IMR-90 (cell line): ENCODE results near the gene TTC3. TPM values are rescaled to one million over a fixed set of nuclear protein-coding genes. Genes with fewer than 3 reads are reported as not detected.

Source experiments
- ATAC-seq: fragments of 200-7000 bp; cut with Tn5 transposase; 2 replicates; pipeline ENCODE4 v1.9.1; 2020; ENCODE audit warnings: low read depth, mild to moderate bottlenecking, moderate library complexity
- BruUV-seq: library from RNA; stranded (reverse); fragments of 400-500 nt; replicated peaks from 2 replicates; lab custom pipeline; 2021; lab: Mats Ljungman, UMichigan
- CTCF ChIA-PET: fragments of 300-600 bp; formaldehyde crosslinking; extraction: SDS; loops from one replicate; lab custom pipeline; 2021; ENCODE audit warnings: antibody characterized with exemption; lab: Yijun Ruan, JAX
- POLR2A ChIA-PET: fragments of 300-600 bp; sonication (Branson Sonifier 250); formaldehyde crosslinking; loops from one replicate; lab custom pipeline; 2022; ENCODE audit warnings: antibody characterized with exemption; ENCODE audit not compliant: unreplicated experiment; lab: Charles Lee
- DNase-seq: peaks from one replicate; pipeline ENCODE4 v3.0.0; 2013
- H2AFZ ChIP-seq: replicated peaks from 2 replicates; pipeline ENCODE3; 2013; ENCODE audit warnings: low read length, mild to moderate bottlenecking; ENCODE audit not compliant: poor library complexity
- H2AK5ac ChIP-seq: 2 replicates; pipeline ENCODE4 v1.6.1; 2013; ENCODE audit warnings: low read depth, low read length, inconsistent platforms
- H2AK9ac ChIP-seq: replicated peaks from 2 replicates; pipeline ENCODE3; 2013; ENCODE audit warnings: mild to moderate bottlenecking, low read depth, low read length, moderate library complexity; ENCODE audit not compliant: poor library complexity
- H2BK120ac ChIP-seq: 2 replicates; pipeline ENCODE4 v1.6.1; 2013; ENCODE audit warnings: low read depth, low read length, inconsistent platforms
- H2BK15ac ChIP-seq: 3 replicates; pipeline ENCODE4 v1.6.1; 2013; ENCODE audit warnings: low read depth, low read length, inconsistent platforms
- H2BK20ac ChIP-seq: 2 replicates; pipeline ENCODE4 v1.6.1; 2013; ENCODE audit warnings: low read depth, mild to moderate bottlenecking, inconsistent platforms, low read length, moderate library complexity
- H2BK5ac ChIP-seq: 2 replicates; pipeline ENCODE4 v1.6.1; 2013; ENCODE audit warnings: mild to moderate bottlenecking, low read depth, low read length, inconsistent platforms; ENCODE audit not compliant: poor library complexity, severe bottlenecking
- H3K14ac ChIP-seq: replicated peaks from 2 replicates; pipeline ENCODE4 v1.6.1; 2013; ENCODE audit warnings: low read depth, low read length, inconsistent platforms
- H3K18ac ChIP-seq: 2 replicates; pipeline ENCODE4 v1.6.1; 2013; ENCODE audit warnings: low read depth, low read length, control low read depth
- H3K23ac ChIP-seq: 2 replicates; pipeline ENCODE4 v1.6.1; 2013; ENCODE audit warnings: low read depth, low read length, inconsistent platforms
- H3K27ac ChIP-seq: 2 replicates; pipeline ENCODE4 v1.5.1; 2013; ENCODE audit warnings: mild to moderate bottlenecking, control low read depth, low read length; ENCODE audit not compliant: insufficient read depth
- H3K27me3 ChIP-seq: 2 replicates; pipeline ENCODE4 v1.6.1; 2013; ENCODE audit warnings: low read length; ENCODE audit not compliant: control insufficient read depth, insufficient read depth
- H3K36me3 ChIP-seq: 2 replicates; pipeline ENCODE4 v1.6.1; 2013; ENCODE audit warnings: low read length, mixed read lengths; ENCODE audit not compliant: control insufficient read depth, insufficient read depth
- H3K4ac ChIP-seq: 2 replicates; pipeline ENCODE4 v1.6.1; 2013; ENCODE audit warnings: low read depth, low read length, inconsistent platforms
- H3K4me1 ChIP-seq: 2 replicates; pipeline ENCODE4 v1.6.1; 2013; ENCODE audit warnings: low read length, mixed read lengths; ENCODE audit not compliant: control insufficient read depth, insufficient read depth
- H3K4me2 ChIP-seq: 2 replicates; pipeline ENCODE4 v1.6.1; 2013; ENCODE audit warnings: low read depth, mild to moderate bottlenecking, control low read depth, low read length, moderate library complexity
- H3K4me3 ChIP-seq: 2 replicates; pipeline ENCODE4 v1.5.1; 2013; ENCODE audit warnings: low read depth, mild to moderate bottlenecking, control low read depth, low read length, moderate library complexity; ENCODE audit not compliant: insufficient read depth
- H3K56ac ChIP-seq: 2 replicates; pipeline ENCODE4 v1.6.1; 2013; ENCODE audit warnings: low read length, inconsistent platforms; ENCODE audit not compliant: insufficient read depth; ENCODE audit errors: extremely low read depth
- H3K79me1 ChIP-seq, 2 experiments: 2 replicates each; pipeline ENCODE4 v1.6.1; 2013; ENCODE audit warnings: low read length in 2 of 2, inconsistent platforms in 1 of 2, low read depth in 1 of 2
- H3K9ac ChIP-seq: 2 replicates; pipeline ENCODE4 v1.6.1; 2013; ENCODE audit warnings: low read depth, low read length, control low read depth
- H3K9me1 ChIP-seq: 2 replicates; pipeline ENCODE4 v1.6.1; 2013; ENCODE audit warnings: low read length, inconsistent platforms; ENCODE audit not compliant: insufficient read depth
- H3K9me3 ChIP-seq: 2 replicates; pipeline ENCODE4 v1.6.1; 2013; ENCODE audit warnings: low read length; ENCODE audit not compliant: control insufficient read depth, insufficient read depth
- H4K20me1 ChIP-seq: 2 replicates; pipeline ENCODE4 v1.6.1; 2013; ENCODE audit warnings: low read length, inconsistent platforms; ENCODE audit not compliant: insufficient read depth
- H4K5ac ChIP-seq: 2 replicates; pipeline ENCODE4 v1.6.1; 2013; ENCODE audit warnings: mild to moderate bottlenecking, low read depth, low read length, control low read depth
- H4K8ac ChIP-seq, 2 experiments: 2 replicates each; pipeline ENCODE4 v1.6.1; 2013; ENCODE audit warnings: low read depth in 2 of 2, low read length in 2 of 2, control low read depth in 1 of 2, inconsistent platforms in 1 of 2
- H4K91ac ChIP-seq: 2 replicates; pipeline ENCODE4 v1.6.1; 2013; ENCODE audit warnings: low read depth, low read length, inconsistent platforms; ENCODE audit not compliant: insufficient read depth
- BHLHE40 ChIP-seq: fragments of 150-350 bp; IDR thresholded peaks from 2 replicates; pipeline ENCODE4 v1.6.1; 2016; ENCODE audit warnings: mild to moderate bottlenecking, low read depth, low read length
- CTCF ChIP-seq: conservative IDR thresholded peaks from 2 replicates; pipeline ENCODE4 v1.5.1; 2012; ENCODE audit warnings: mild to moderate bottlenecking, low read depth, low read length, improper control_type of control experiment
- MAFK ChIP-seq: IDR thresholded peaks from 2 replicates; pipeline ENCODE4 v1.6.1; 2012; ENCODE audit warnings: low read depth, low read length, improper control_type of control experiment
- NFE2L2 ChIP-seq: fragments of 150-350 bp; IDR thresholded peaks from 2 replicates; pipeline ENCODE4 v1.6.1; 2016; ENCODE audit warnings: low read depth, mild to moderate bottlenecking, low read length
- POLR2A ChIP-seq: IDR thresholded peaks from 2 replicates; pipeline ENCODE4 v1.6.1; 2012; ENCODE audit warnings: mild to moderate bottlenecking, low read depth, low read length
- RAD21 ChIP-seq: IDR thresholded peaks from 2 replicates; pipeline ENCODE4 v1.6.1; 2012; ENCODE audit warnings: low read length, improper control_type of control experiment
- RCOR1 ChIP-seq: IDR thresholded peaks from 2 replicates; pipeline ENCODE4 v1.6.1; 2012; ENCODE audit warnings: mild to moderate bottlenecking, low read length, improper control_type of control experiment; ENCODE audit not compliant: insufficient replicate concordance
- RFX5 ChIP-seq: IDR thresholded peaks from 2 replicates; pipeline ENCODE4 v1.8.0; 2012; ENCODE audit warnings: low read depth, mild to moderate bottlenecking, low read length, moderate library complexity
- SMC3 ChIP-seq: fragments of 150-350 bp; IDR thresholded peaks from 2 replicates; pipeline ENCODE4 v1.6.1; 2016; ENCODE audit warnings: low read depth, mild to moderate bottlenecking, antibody characterized with exemption, low read length, moderate library complexity
- WGBS, 2 experiments: methylation state at CpG; one replicate each; pipeline versions ENCODE4 v1.1.5 to v1.1.7; 2013; ENCODE audit warnings: missing lambda C conversion rate in 2 of 2; ENCODE audit not compliant: insufficient read length in 1 of 2; ENCODE audit errors: extremely low coverage in 2 of 2; 5-methylcytosine and 5-hydroxymethylcytosine counted together
- dilution Hi-C: fragments of 300-500 bp; cut with HindIII; formaldehyde crosslinking; loops from one replicate; pipeline ENCODE4 v1.14.3; 2018; ENCODE audit warnings: low sequenced_read_pairs; ENCODE audit not compliant: unreplicated experiment
- in situ Hi-C: fragments of 300-500 bp; cut with MboI; formaldehyde crosslinking; loops from 3 replicates; pipeline ENCODE4 v1.14.3; 2019; ENCODE audit warnings: low sequenced_read_pairs, inconsistent platforms, mixed read lengths
- intact Hi-C: fragments of 100-400 bp; cut with micrococcal nuclease; formaldehyde crosslinking; loops from 2 replicates; pipeline ENCODE4 v1.10.0; 2022
- polyA plus RNA-seq, 3 experiments: library from polyadenylated mRNA; depleted of rRNA; stranded (reverse); fragments of >200 nt; gene quantifications; 2 replicates each; pipeline ENCODE4 v1.2.3, GENCODE V29; 2012; ENCODE audit warnings: low replicate concordance in 1 of 3
- total RNA-seq: library from RNA; depleted of rRNA; stranded (reverse); fragments of >200 nt; gene quantifications from 2 replicates; pipeline ENCODE4 v1.2.3, GENCODE V29; 2012

TTC3 gene
- total and polyA plus RNA-seq, 2 of the 4 experiments (the other 2 are of a cell fraction) = 96.7 to 293 TPM

DNA sequence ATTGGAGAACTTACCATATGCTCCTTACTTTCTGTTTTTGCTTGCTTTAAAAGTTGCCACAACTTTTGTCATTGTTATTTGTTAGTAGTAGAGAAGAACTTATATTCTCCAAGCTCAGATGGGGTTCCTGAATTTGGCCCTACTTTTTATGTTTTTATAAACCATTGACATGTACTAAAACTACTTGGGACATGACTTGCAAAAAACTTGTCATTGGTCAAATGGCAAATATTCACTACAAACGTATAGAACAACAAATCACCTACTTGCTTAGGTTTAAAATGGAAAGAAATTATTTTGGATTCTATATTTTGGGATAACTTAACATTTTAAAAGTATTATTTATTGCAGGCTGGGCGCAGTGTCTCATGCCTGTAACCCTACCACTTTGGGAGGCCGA, 32.8 kb upstream of the TTC3 start:
- POLR2A ChIA-PET = no interaction called here
- Histone ChIP-seq H3K27ac (no peak overlapping the region), H4K8ac (no peak overlapping the region), H3K56ac (no peak overlapping the region), H2AFZ (no peak overlapping the region), H3K9me1 (no peaks in the 10 kb centered on the region), H4K5ac (no peak overlapping the region), H4K20me1 (no peaks in the 10 kb centered on the region), H3K9ac (no peak overlapping the region), H3K27me3 (peaks cover 8% of the 10 kb centered on the region), H3K4me1 (no peaks in the 10 kb centered on the region), H3K18ac (no peak overlapping the region), H2BK15ac (no peak overlapping the region), H2BK120ac (no peak overlapping the region), H2BK20ac (no peak overlapping the region), H4K91ac (no peak overlapping the region), H3K79me1 (no peaks in the 10 kb centered on the region), H3K4me2 (no peak overlapping the region), H3K4me3 (no peak overlapping the region), H2AK5ac (no peak overlapping the region), H2BK5ac (no peak overlapping the region), H3K36me3 (no peaks in the 10 kb centered on the region), H2AK9ac (no peak overlapping the region), H3K14ac (no peak overlapping the region), H3K23ac (no peak overlapping the region), H3K9me3 (no peaks in the 10 kb centered on the region), H3K4ac (no peak overlapping the region)
- in situ Hi-C loops = no loop called here
- ATAC-seq (no peak), DNase-seq (no peak)
- no TSS peak for BruUV-seq
- intact Hi-C loops = no loop called here
- no CpG with 5 or more reads among the region's 3 CpGs for WGBS, 2 experiments
- TF ChIP-seq POLR2A (no peak), CTCF (no peak), SMC3 (no peak), RCOR1 (no peak), BHLHE40 (no peak), NFE2L2 (peak; percentile 42; the same call in 1 of the 2 replicates), MAFK (no peak), RFX5 (no peak), RAD21 (no peak)
- dilution Hi-C loops = no loop called here
- CTCF ChIA-PET = interaction anchor here (0.6 to 1.2 kb wide), 2 partner anchors 15 to 543 kb away, joined by 3 to 4 read pairs; no protein-coding TSS in a partner anchor
